DOHH2 (cell line): ENCODE data around the gene PMEL.

Experiments
- H3F3A ChIP-seq: fragments of 200-600 bp; sonication (generic), shearing (Covaris generic); 2 replicates; pipeline ENCODE4 v1.6.0; 2016; ENCODE audit warnings: antibody characterized with exemption, mild to moderate bottlenecking; ENCODE audit not compliant: control insufficient read depth, insufficient read depth
- H3K27ac ChIP-seq: fragments of 200-600 bp; sonication (generic); 2 replicates; pipeline ENCODE4 v1.5.1; 2014; ENCODE audit warnings: low read depth, mild to moderate bottlenecking, low read length, moderate library complexity
- H3K27me3 ChIP-seq: fragments of 200-600 bp; sonication (generic); 2 replicates; pipeline ENCODE4 v1.6.1; 2014; ENCODE audit warnings: mild to moderate bottlenecking, low read length, mixed read lengths; ENCODE audit not compliant: control insufficient read depth
- H3K36me3 ChIP-seq: fragments of 200-600 bp; sonication (generic); 2 replicates; pipeline ENCODE4 v1.6.1; 2014; ENCODE audit warnings: mild to moderate bottlenecking, low read length, moderate library complexity, mixed read lengths; ENCODE audit not compliant: control insufficient read depth
- H3K4me1 ChIP-seq: fragments of 200-600 bp; sonication (generic); 2 replicates; pipeline ENCODE4 v1.6.1; 2014; ENCODE audit warnings: mild to moderate bottlenecking, low read length, mixed read lengths; ENCODE audit not compliant: control insufficient read depth
- H3K4me2 ChIP-seq: fragments of 200-600 bp; sonication (generic); 2 replicates; pipeline ENCODE4 v1.6.0; 2014; ENCODE audit warnings: mild to moderate bottlenecking, low read length, moderate library complexity
- H3K4me3 ChIP-seq: fragments of 200-600 bp; sonication (generic); 2 replicates; pipeline ENCODE4 v1.5.1; 2014; ENCODE audit warnings: mild to moderate bottlenecking, low read length, mixed read lengths
- H3K79me2 ChIP-seq: fragments of 200-600 bp; sonication (generic); 2 replicates; pipeline ENCODE4 v1.6.1; 2014; ENCODE audit warnings: mild to moderate bottlenecking, low read length, mixed read lengths; ENCODE audit not compliant: control insufficient read depth
- H3K9me2 ChIP-seq: fragments of 200-600 bp; sonication (generic); replicated peaks from 2 replicates; pipeline ENCODE4 v1.6.1; 2014; ENCODE audit warnings: mild to moderate bottlenecking, low read length, mixed read lengths; ENCODE audit not compliant: control insufficient read depth
- H3K9me3 ChIP-seq: fragments of 200-600 bp; sonication (generic); 2 replicates; pipeline ENCODE4 v1.6.1; 2014; ENCODE audit warnings: antibody characterized with exemption, low read length, mixed read lengths; ENCODE audit not compliant: control insufficient read depth, insufficient read depth
- H4K20me1 ChIP-seq: fragments of 200-600 bp; sonication (generic); 2 replicates; pipeline ENCODE4 v1.6.0; 2014; ENCODE audit warnings: low read depth, mild to moderate bottlenecking, antibody characterized with exemption, low read length, moderate library complexity; ENCODE audit not compliant: control insufficient read depth, insufficient read depth
- EZH2phosphoT487 ChIP-seq: fragments of 200-600 bp; sonication (generic); IDR thresholded peaks from 2 replicates; pipeline ENCODE4 v1.6.1; 2017; ENCODE audit warnings: borderline replicate concordance, mild to moderate bottlenecking, antibody characterized with exemption, low read length, moderate library complexity, mixed read lengths
- TF ChIP-seq, protein P1 (sequence below): fragments of 200-600 bp; sonication (generic); IDR thresholded peaks from one replicate; pipeline ENCODE4 v1.5.1; 2014; ENCODE audit warnings: antibody characterized with exemption, mild to moderate bottlenecking, low read depth, low read length; ENCODE audit not compliant: poor library complexity, severe bottlenecking

PMEL gene

DNA sequence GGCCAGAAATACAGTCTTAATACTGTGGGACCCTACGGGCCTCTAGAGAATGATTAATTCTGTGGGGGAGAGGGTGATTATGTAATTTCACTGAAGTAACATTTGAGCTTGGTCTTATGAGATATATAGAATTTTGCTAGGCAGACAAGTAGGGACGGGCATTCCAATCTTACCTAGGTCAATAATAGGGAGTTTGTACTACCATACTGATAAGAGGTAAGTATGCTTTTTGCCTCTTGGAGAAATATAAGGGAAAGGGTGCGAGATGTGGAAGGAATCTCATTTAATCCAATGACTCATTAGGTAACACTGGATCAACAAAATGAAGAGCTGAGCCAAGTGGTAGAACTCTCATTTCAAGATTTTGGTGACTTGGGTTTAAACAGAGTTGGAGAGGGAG lies 13.2 kb upstream of the PMEL start:
- Histone ChIP-seq H3K36me3 (peaks cover 21% of the 10 kb centered on the region), H3F3A (peaks cover 14% of the 10 kb centered on the region), H4K20me1 (no peaks in the 10 kb centered on the region; the same call in 1 of the 2 replicates), H3K9me3 (no peaks in the 10 kb centered on the region), H3K27me3 (no peaks in the 10 kb centered on the region), H3K4me3 (no peak overlapping the region), H3K9me2 (no peaks in the 10 kb centered on the region), H3K4me1 (peaks cover 37% of the 10 kb centered on the region), H3K27ac (no peak overlapping the region), H3K79me2 (peaks cover 42% of the 10 kb centered on the region), H3K4me2 (no peak overlapping the region)
- no peak for TF ChIP-seq EZH2phosphoT487
- TF ChIP-seq, protein P1, sequence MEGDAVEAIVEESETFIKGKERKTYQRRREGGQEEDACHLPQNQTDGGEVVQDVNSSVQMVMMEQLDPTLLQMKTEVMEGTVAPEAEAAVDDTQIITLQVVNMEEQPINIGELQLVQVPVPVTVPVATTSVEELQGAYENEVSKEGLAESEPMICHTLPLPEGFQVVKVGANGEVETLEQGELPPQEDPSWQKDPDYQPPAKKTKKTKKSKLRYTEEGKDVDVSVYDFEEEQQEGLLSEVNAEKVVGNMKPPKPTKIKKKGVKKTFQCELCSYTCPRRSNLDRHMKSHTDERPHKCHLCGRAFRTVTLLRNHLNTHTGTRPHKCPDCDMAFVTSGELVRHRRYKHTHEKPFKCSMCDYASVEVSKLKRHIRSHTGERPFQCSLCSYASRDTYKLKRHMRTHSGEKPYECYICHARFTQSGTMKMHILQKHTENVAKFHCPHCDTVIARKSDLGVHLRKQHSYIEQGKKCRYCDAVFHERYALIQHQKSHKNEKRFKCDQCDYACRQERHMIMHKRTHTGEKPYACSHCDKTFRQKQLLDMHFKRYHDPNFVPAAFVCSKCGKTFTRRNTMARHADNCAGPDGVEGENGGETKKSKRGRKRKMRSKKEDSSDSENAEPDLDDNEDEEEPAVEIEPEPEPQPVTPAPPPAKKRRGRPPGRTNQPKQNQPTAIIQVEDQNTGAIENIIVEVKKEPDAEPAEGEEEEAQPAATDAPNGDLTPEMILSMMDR, result no peak

DNA sequence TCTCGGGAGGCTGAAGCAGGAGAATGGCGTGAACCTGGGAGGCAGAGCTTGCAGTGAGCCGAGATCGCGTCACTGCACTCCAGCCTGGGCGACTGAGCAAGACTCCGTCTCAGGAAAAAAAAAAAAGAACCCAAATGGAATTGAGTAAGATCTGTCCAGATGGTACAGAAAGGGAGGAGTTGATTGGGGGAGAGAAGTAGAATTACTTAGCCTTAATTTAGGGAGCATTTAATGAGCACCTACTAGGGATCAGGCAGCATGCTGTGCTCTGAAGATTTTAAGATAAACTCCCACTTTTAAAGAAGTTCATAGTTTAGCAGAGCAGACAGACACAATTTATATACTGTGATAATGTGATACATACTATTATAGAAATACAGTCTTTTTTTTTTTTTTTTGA lies 12.6 kb upstream of the PMEL start:
- H3K4me1 ChIP-seq, result peaks cover 30% of the 10 kb centered on the region
- H3K27me3 ChIP-seq, result no peaks in the 10 kb centered on the region

DNA sequence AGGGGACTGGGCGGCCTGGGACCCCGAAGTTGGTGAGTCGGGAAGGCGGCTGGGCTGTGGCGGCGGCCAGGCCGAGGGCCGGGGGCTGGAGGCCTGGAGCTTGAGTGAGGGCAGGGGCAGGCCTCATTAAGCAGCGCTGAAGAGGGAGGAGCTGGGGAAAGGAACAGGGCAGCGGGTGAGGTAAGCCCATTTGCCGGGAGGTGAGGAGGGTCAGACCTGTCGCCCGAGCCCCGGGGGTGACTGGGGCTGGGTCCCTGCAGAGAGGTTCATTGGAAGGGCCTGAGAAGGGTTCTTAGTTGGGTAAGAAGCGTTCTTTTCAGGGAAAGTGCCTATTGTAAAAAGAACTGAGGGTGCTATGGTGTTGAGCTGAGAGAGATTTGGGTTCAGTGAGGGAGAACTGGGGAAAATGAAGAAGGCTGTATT lies 8.5 kb upstream of the PMEL start:
- Histone ChIP-seq H3K27me3 (no peaks in the 10 kb centered on the region), H3K4me1 (peaks cover 22% of the 10 kb centered on the region), H3K9me2 (no peaks in the 10 kb centered on the region), H3K4me2 (peak overlapping the region; percentile 76), H3K27ac (peak overlapping the region; percentile 62), H3K79me2 (peaks cover 36% of the 10 kb centered on the region), H4K20me1 (no peaks in the 10 kb centered on the region; the same call in 1 of the 2 replicates), H3K36me3 (peaks cover 43% of the 10 kb centered on the region), H3K9me3 (no peaks in the 10 kb centered on the region), H3F3A (peaks cover 8% of the 10 kb centered on the region; the same call in 1 of the 2 replicates), H3K4me3 (peak overlapping the region; percentile 89)
- TF ChIP-seq EZH2phosphoT487, result no peak
- TF ChIP-seq, protein P1, result no peak

More for the DNA sequence above, 12.6 kb upstream of the PMEL start:
- TF ChIP-seq EZH2phosphoT487, result no peak
- TF ChIP-seq, protein P1, result no peak
- no peak overlapping the region for H3K4me2 ChIP-seq
- no peaks in the 10 kb centered on the region for H3K9me2 ChIP-seq
- peaks cover 16% of the 10 kb centered on the region for H3K36me3 ChIP-seq
- no peaks in the 10 kb centered on the region for H3K9me3 ChIP-seq
- H3K79me2 ChIP-seq, result peaks cover 37% of the 10 kb centered on the region
- no peak overlapping the region for H3K4me3 ChIP-seq
- H4K20me1 ChIP-seq, result no peaks in the 10 kb centered on the region; the same call in 1 of the 2 replicates
- peaks cover 12% of the 10 kb centered on the region for H3F3A ChIP-seq
- H3K27ac ChIP-seq, result no peak overlapping the region
